DND-41 (cell line): ENCODE measurements around the gene RAB11FIP3.
"Not testable (repeated sequence)": the region's sequence is repeated elsewhere in the genome, so short reads cannot be mapped to it uniquely, and the experiment has no call there.

Experiments
- ATAC-seq: fragments of 200-7000 bp; cut with Tn5 transposase; 3 replicates; pipeline ENCODE4 v1.9.1; 2021; ENCODE audit warnings: low read depth; ENCODE audit not compliant: insufficient read depth
- DNase-seq: peaks from one replicate; pipeline ENCODE4 v3.0.0-alpha.2; 2020
- H2AFZ ChIP-seq: 2 replicates; pipeline ENCODE4 v1.6.0; 2012; ENCODE audit warnings: low read depth, low read length
- H3K27ac ChIP-seq: 2 replicates; pipeline ENCODE4 v1.5.1; 2012; ENCODE audit warnings: low read length, inconsistent platforms
- H3K27me3 ChIP-seq: fragments of 200-600 bp; sonication (generic); 2 replicates; pipeline ENCODE4 v1.6.0; 2012; ENCODE audit warnings: low read length, mild to moderate bottlenecking, inconsistent platforms; ENCODE audit not compliant: insufficient read depth, poor library complexity
- H3K36me3 ChIP-seq: 2 replicates; pipeline ENCODE4 v1.5.1; 2012; ENCODE audit warnings: low read length, inconsistent platforms; ENCODE audit not compliant: insufficient read depth
- H3K4me1 ChIP-seq: 2 replicates; pipeline ENCODE4 v1.5.1; 2012; ENCODE audit warnings: mild to moderate bottlenecking, low read length; ENCODE audit not compliant: insufficient read depth
- H3K4me2 ChIP-seq: 2 replicates; pipeline ENCODE4 v1.6.0; 2012; ENCODE audit warnings: mild to moderate bottlenecking, moderate library complexity, low read length, inconsistent platforms; ENCODE audit not compliant: insufficient read depth
- H3K4me3 ChIP-seq, 2 experiments: fragments of 200-600 bp in 1 of 2; shearing (Covaris generic) in 1 of 2; 2 replicates each; pipeline ENCODE4 v1.5.1; 2012 to 2016; ENCODE audit warnings: inconsistent platforms in 2 of 2, low read length in 2 of 2, mild to moderate bottlenecking in 2 of 2, low read depth in 1 of 2, moderate library complexity in 1 of 2
- H3K79me2 ChIP-seq: 2 replicates; pipeline ENCODE4 v1.6.0; 2012; ENCODE audit warnings: low read length, inconsistent platforms; ENCODE audit not compliant: insufficient read depth
- H3K9ac ChIP-seq: 2 replicates; pipeline ENCODE4 v1.6.0; 2012; ENCODE audit warnings: low read depth, mild to moderate bottlenecking, inconsistent platforms, low read length, moderate library complexity
- H3K9me3 ChIP-seq: 2 replicates; pipeline ENCODE4 v1.5.1; 2012; ENCODE audit warnings: low read length, moderate library complexity, mild to moderate bottlenecking, inconsistent platforms; ENCODE audit not compliant: insufficient read depth, severe bottlenecking
- H4K20me1 ChIP-seq: 2 replicates; pipeline ENCODE4 v1.6.0; 2012; ENCODE audit warnings: low read length; ENCODE audit not compliant: insufficient read depth
- CTCF ChIP-seq: IDR thresholded peaks from 2 replicates; pipeline ENCODE4 v1.5.1; 2012; ENCODE audit warnings: borderline replicate concordance, low read length, moderate library complexity, mild to moderate bottlenecking; ENCODE audit not compliant: poor library complexity, severe bottlenecking; ENCODE audit errors: extremely low read depth
- EZH2 ChIP-seq: IDR thresholded peaks from 3 replicates; pipeline ENCODE4 v1.6.1; 2012; ENCODE audit warnings: borderline replicate concordance, low read depth, mild to moderate bottlenecking, moderate library complexity, low read length, inconsistent platforms; ENCODE audit not compliant: severe bottlenecking

The RAB11FIP3 gene

GRCh38 chr16:460787-461186, 35.3 kb downstream of the RAB11FIP3 start:
- Histone ChIP-seq H2AFZ (no peak overlapping the region), H3K27ac (no peak overlapping the region), H4K20me1 (peaks cover 62% of the 10 kb centered on the region), H3K27me3 (no peaks in the 10 kb centered on the region), H3K9ac (no peak overlapping the region), H3K4me1 (no peaks in the 10 kb centered on the region), H3K4me3 (no peak overlapping the region), H3K36me3 (peaks cover 38% of the 10 kb centered on the region), H3K79me2 (peaks cover 72% of the 10 kb centered on the region), H3K9me3 (no peaks in the 10 kb centered on the region), H3K4me2 (no peak overlapping the region)
- no peak for TF ChIP-seq CTCF
- TF ChIP-seq EZH2, result no peak
- DNase-seq (no peak), ATAC-seq (no peak)

GRCh38 chr16:463071-463470, 37.6 kb downstream of the RAB11FIP3 start:
- H3K36me3 ChIP-seq, result peaks cover 41% of the 10 kb centered on the region
- H3K4me2 ChIP-seq, result no peak overlapping the region
- H3K4me1 ChIP-seq, result no peaks in the 10 kb centered on the region
- DNase-seq (no peak), ATAC-seq (no peak)
- no peaks in the 10 kb centered on the region for H3K9me3 ChIP-seq
- H3K27me3 ChIP-seq, result no peaks in the 10 kb centered on the region
- H2AFZ ChIP-seq, result no peak overlapping the region
- TF ChIP-seq CTCF (no peak), EZH2 (no peak)
- H3K9ac ChIP-seq, result no peak overlapping the region
- H4K20me1 ChIP-seq, result peaks cover 64% of the 10 kb centered on the region
- H3K4me3 ChIP-seq, result no peak overlapping the region
- no peak overlapping the region for H3K27ac ChIP-seq
- H3K79me2 ChIP-seq, result peaks cover 65% of the 10 kb centered on the region

GRCh38 chr16:466651-467050, 41.2 kb downstream of the RAB11FIP3 start:
- H3K4me2 ChIP-seq, result no peak overlapping the region
- peaks cover 53% of the 10 kb centered on the region for H3K79me2 ChIP-seq
- no peak for DNase-seq
- TF ChIP-seq EZH2 (no peak), CTCF (no peak)
- H3K9ac ChIP-seq, result no peak overlapping the region
- no peaks in the 10 kb centered on the region for H3K9me3 ChIP-seq
- H3K4me1 ChIP-seq, result no peaks in the 10 kb centered on the region
- H2AFZ ChIP-seq, result no peak overlapping the region
- H3K4me3 ChIP-seq, result no peak overlapping the region
- ATAC-seq, result no peak
- H4K20me1 ChIP-seq, result peaks cover 58% of the 10 kb centered on the region
- H3K27me3 ChIP-seq, result no peaks in the 10 kb centered on the region
- H3K36me3 ChIP-seq, result peaks cover 39% of the 10 kb centered on the region
- H3K27ac ChIP-seq, result no peak overlapping the region

GRCh38 chr16:467249-467871, 41.9 kb downstream of the RAB11FIP3 start:
- H3K79me2 ChIP-seq, result peaks cover 50% of the 10 kb centered on the region
- not testable (repeated sequence) for H2AFZ ChIP-seq, H3K9me3 ChIP-seq, H3K4me2 ChIP-seq, H3K4me1 ChIP-seq, H3K27ac ChIP-seq, H3K27me3 ChIP-seq, H3K4me3 ChIP-seq, ATAC-seq, DNase-seq, H3K9ac ChIP-seq
- peaks cover 39% of the 10 kb centered on the region for H3K36me3 ChIP-seq
- H4K20me1 ChIP-seq, result peaks cover 59% of the 10 kb centered on the region
